Mesothelial cell of epicardium (in vitro differentiated cells): ENCODE measurements around the gene RHEBL1. TPM values are rescaled to one million over a fixed set of nuclear protein-coding genes. Genes with fewer than 3 reads are reported as not detected.

Source experiments
- DNase-seq, 2 experiments: peaks; one replicate each; pipeline ENCODE4 v3.0.0; 2021; ENCODE audit warnings: low spot score in 2 of 2; ENCODE audit not compliant: unreplicated experiment in 2 of 2
- H3K27ac Mint-ChIP-seq: 2 replicates; pipeline ENCODE4 v1.8.0; 2021; ENCODE audit warnings: mixed read lengths
- H3K27me3 Mint-ChIP-seq: 2 replicates; pipeline ENCODE4 v1.8.0; 2021; ENCODE audit warnings: low read depth, mixed read lengths
- H3K36me3 Mint-ChIP-seq: 2 replicates; pipeline ENCODE4 v1.8.0; 2021; ENCODE audit warnings: mixed read lengths
- H3K4me1 Mint-ChIP-seq: 2 replicates; pipeline ENCODE4 v1.8.0; 2021; ENCODE audit warnings: mixed read lengths
- H3K4me3 Mint-ChIP-seq: 2 replicates; pipeline ENCODE4 v1.8.0; 2021; ENCODE audit warnings: mild to moderate bottlenecking, moderate library complexity, mixed read lengths
- H3K9me3 Mint-ChIP-seq: 2 replicates; pipeline ENCODE4 v1.8.0; 2021; ENCODE audit warnings: mixed read lengths
- total RNA-seq: library from RNA; stranded (reverse); gene quantifications from 3 replicates; pipeline ENCODE4 v1.2.1, GENCODE V29; 2021
- TF ChIP-seq, protein P1 (sequence below): fragments of 200-600 bp; sonication (generic); IDR thresholded peaks from one replicate; pipeline ENCODE4 v1.5.0; 2021; ENCODE audit warnings: antibody characterized with exemption; ENCODE audit not compliant: unreplicated experiment

The RHEBL1 gene, protein sequence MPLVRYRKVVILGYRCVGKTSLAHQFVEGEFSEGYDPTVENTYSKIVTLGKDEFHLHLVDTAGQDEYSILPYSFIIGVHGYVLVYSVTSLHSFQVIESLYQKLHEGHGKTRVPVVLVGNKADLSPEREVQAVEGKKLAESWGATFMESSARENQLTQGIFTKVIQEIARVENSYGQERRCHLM
- total RNA-seq, result 0.43 to 0.60 TPM (median 0.53 TPM) in 3 replicates

DNA sequence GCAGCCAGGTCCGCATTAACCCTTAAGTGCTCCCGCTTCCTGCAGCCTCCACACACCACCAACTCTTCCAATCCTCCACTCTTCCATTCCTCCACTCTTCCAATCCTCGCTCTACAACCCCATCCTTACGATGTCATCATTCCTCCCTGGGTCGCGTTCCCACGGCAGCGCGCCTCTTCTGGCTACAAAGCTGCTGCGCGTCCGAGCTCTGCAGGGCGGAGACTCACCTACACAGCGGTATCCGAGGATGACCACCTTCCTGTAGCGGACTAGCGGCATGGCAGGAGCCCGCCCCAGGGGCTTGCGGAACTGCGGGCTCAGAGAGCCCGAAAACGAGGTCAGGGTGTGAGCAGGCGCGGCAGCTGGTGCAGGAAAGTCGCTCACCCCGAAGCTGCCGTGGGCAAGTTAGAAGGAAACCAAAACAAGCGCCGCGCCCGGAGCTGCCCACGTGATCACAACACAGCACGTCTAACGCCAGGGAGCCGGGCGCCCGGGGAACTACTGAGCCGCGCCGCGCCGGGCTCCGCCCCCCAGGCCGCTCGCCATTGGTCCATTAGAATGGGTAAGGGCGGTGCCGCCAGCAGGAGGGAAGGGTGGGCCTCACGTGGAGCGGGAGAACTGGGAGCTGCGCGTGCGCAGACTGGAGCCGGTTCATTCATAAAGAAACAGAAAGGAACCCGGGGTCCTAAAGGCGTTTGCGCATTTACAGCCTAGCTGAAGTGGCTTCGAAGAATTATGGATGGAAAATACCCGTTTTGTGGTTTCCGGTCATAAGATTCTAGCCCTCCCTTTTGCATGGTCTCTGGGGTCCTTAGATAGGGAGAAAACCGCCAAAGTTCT, at the start of gene RHEBL1:
RHEBL1 (minus strand) TSS at position 473 of the 840 bp plus-strand sequence; CDS start at position 279, 194 bp downstream.
- peaks cover 12% of the 10 kb centered on the region for H3K27me3 Mint-ChIP-seq
- H3K9me3 Mint-ChIP-seq, result no peaks in the 10 kb centered on the region
- peak; percentile 98 for DNase-seq
- TF ChIP-seq, protein P1, sequence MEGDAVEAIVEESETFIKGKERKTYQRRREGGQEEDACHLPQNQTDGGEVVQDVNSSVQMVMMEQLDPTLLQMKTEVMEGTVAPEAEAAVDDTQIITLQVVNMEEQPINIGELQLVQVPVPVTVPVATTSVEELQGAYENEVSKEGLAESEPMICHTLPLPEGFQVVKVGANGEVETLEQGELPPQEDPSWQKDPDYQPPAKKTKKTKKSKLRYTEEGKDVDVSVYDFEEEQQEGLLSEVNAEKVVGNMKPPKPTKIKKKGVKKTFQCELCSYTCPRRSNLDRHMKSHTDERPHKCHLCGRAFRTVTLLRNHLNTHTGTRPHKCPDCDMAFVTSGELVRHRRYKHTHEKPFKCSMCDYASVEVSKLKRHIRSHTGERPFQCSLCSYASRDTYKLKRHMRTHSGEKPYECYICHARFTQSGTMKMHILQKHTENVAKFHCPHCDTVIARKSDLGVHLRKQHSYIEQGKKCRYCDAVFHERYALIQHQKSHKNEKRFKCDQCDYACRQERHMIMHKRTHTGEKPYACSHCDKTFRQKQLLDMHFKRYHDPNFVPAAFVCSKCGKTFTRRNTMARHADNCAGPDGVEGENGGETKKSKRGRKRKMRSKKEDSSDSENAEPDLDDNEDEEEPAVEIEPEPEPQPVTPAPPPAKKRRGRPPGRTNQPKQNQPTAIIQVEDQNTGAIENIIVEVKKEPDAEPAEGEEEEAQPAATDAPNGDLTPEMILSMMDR, result no peak
- H3K36me3 Mint-ChIP-seq, result no peaks in the 10 kb centered on the region
- H3K4me3 Mint-ChIP-seq, result peak within 1 kb of the TSS; percentile 93
- peak within 1 kb of the TSS; percentile 92 for H3K27ac Mint-ChIP-seq
- peaks cover 14% of the 10 kb centered on the region for H3K4me1 Mint-ChIP-seq

DNA sequence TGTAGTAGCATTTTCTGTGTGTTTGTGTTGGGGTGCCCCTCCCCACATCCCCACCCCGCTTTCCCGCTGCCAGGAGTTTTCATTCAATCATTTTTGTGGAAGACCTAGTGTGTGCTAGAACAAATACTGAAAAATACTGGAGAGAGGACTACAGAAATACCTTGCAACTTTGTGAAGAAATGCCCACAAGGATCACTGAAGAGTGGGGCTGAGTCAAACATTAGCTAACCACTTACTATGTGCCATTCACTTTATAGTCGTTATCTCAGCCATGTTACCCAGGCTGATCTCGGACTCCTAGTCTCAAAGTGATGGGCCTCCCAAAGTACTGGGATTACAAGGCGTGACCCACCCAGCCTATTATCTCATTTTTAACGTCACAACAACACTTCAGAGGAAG, 41.4 kb upstream of the RHEBL1 start:
- H3K4me3 Mint-ChIP-seq, result peak overlapping the region; percentile 97
- H3K9me3 Mint-ChIP-seq, result no peaks in the 10 kb centered on the region
- no peaks in the 10 kb centered on the region for H3K36me3 Mint-ChIP-seq
- H3K27ac Mint-ChIP-seq, result peak overlapping the region; percentile 98
- TF ChIP-seq, protein P1, result no peak
- no peak for DNase-seq
- H3K27me3 Mint-ChIP-seq, result no peaks in the 10 kb centered on the region
- H3K4me1 Mint-ChIP-seq, result peaks cover 29% of the 10 kb centered on the region

DNA sequence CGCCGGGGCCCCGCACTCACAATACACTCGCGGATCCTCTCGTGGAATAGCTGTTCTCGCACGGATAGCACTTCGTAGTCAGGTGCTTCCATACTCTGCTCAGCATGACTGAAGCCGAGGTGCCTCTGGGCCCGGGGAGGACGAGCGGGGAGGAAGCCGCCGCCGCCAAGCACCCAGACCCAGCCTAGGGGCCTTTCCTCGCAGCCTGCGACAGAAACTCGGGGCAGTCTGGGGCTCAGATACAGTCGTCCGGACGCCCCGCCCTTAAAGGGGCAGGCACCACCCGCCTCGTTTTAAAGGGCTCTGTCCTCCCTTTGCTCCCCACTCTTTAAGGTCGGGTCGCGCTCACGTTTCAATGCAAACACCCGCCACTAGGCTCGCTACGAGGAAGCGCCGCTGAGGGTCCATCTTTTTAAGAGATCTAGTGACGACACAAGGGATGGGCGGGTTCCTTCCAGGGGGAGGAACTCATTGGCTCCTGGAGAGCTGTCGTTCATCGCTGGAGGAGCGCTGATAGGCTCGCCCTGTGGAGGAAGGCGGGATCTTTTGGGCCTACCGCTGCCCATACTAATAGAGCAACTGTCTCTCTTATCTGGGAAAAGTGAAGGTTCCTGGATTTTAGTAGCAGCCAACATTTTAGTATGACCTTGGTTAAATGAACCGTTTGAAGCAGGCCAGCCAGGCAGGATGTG, 40.8 kb upstream of the RHEBL1 start, which contains the start of gene LMBR1L:
LMBR1L (minus strand) TSS at position 384 of the 692 bp plus-strand sequence; CDS start at position 92, 292 bp downstream.
- peak; percentile 85 to 93 for DNase-seq
- H3K36me3 Mint-ChIP-seq, result no peaks in the 10 kb centered on the region

DNA sequence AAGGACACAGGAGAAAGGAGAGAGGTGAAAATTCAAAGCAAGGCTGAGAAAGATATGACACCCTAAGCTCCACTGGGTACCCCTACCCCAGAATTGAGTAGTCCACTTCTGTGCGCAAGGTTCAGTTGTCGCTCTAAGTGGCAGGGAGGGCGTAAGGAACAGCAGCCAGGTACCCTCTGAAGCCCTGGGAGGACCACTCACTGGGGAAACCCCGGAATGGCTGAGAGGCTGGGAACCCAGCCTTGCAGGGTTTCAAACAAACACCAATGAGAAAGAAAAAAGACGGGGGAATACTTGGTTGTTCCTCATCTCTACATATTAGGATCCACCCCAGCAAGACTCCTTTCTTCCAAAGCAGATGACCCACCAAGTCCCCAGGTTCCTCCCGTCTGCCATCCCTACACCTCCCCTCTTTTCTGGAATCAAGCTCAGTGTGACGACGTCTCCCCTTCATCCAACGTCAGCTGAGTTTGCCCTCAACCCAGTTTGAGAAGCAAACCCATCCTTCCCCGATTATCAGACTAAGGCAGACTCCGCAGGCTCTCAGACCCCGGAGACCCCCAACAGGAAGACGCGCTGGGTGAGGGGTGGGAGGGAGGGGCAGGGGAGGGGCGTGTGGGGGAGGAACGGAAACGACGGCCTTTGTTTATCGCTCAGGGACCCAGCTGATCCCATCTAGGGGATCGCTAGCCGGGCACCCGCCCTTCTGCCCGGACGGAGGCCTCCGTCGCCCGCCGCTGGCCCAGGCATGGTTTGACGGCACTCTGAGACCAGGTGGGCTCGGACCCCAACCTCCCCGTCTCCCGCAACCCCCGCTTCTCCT, 40.1 kb upstream of the RHEBL1 start:
- no peaks in the 10 kb centered on the region for H3K9me3 Mint-ChIP-seq
- H3K4me3 Mint-ChIP-seq, result peak overlapping the region; percentile 97
- no peak for DNase-seq
- H3K4me1 Mint-ChIP-seq, result peaks cover 28% of the 10 kb centered on the region
- TF ChIP-seq, protein P1, result no peak
- no peaks in the 10 kb centered on the region for H3K36me3 Mint-ChIP-seq
- H3K27me3 Mint-ChIP-seq, result no peaks in the 10 kb centered on the region
- H3K27ac Mint-ChIP-seq, result peak overlapping the region; percentile 98

More for the DNA sequence above, 40.8 kb upstream of the RHEBL1 start, which contains the start of gene LMBR1L:
- no peaks in the 10 kb centered on the region for H3K9me3 Mint-ChIP-seq
- H3K4me1 Mint-ChIP-seq, result peaks cover 28% of the 10 kb centered on the region
- peak within 1 kb of the TSS; percentile 98 for H3K27ac Mint-ChIP-seq
- TF ChIP-seq, protein P1, result peak; percentile 48
- no peaks in the 10 kb centered on the region for H3K27me3 Mint-ChIP-seq
- peak within 1 kb of the TSS; percentile 97 for H3K4me3 Mint-ChIP-seq

DNA sequence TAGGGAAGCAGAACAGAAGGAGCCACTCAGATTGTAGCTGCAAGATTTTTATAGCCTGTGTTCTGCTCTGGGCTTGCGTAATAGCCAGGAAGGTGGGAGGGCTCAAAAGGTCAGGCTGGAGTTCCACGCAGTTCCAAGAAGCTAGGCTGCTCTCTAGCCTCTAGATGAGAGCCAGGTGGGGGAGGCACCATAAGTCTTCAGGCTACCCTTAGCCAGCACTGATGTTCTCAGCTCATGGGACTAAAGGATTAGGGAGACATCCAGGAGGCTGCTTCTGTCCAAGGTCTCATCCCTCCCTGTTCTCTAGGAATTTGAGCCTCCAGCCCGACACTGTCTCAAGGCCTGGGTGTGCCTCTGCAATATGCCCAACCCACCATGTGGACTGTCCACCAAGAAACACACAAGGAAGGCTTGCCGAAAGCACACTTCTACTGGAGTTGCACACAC, 39.2 kb upstream of the RHEBL1 start:
- DNase-seq, result no peak
- TF ChIP-seq, protein P1, result no peak
- Mint-ChIP-seq H3K27ac (peak overlapping the region; percentile 97), H3K9me3 (no peaks in the 10 kb centered on the region), H3K27me3 (no peaks in the 10 kb centered on the region), H3K4me1 (peaks cover 28% of the 10 kb centered on the region), H3K4me3 (peak overlapping the region; percentile 97), H3K36me3 (peaks cover 4% of the 10 kb centered on the region)
